Neuron (in vitro differentiated cells): Measurements from ENCODE around the gene NOXRED1.

Experiments used
- H2AFZ ChIP-seq: one replicate; pipeline ENCODE4 v1.6.1; 2013; ENCODE audit warnings: low read depth, mild to moderate bottlenecking, inconsistent platforms, low read length, moderate library complexity
- H3K27me3 ChIP-seq: one replicate; pipeline ENCODE4 v1.6.1; 2013; ENCODE audit warnings: low read length; ENCODE audit not compliant: insufficient read depth
- H3K36me3 ChIP-seq: one replicate; pipeline ENCODE4 v1.6.1; 2013; ENCODE audit warnings: low read length; ENCODE audit not compliant: insufficient read depth
- H3K4me1 ChIP-seq: one replicate; pipeline ENCODE4 v1.6.1; 2013; ENCODE audit warnings: low read length; ENCODE audit not compliant: insufficient read depth
- H3K4me3 ChIP-seq: 2 replicates; pipeline ENCODE4 v1.5.1; 2013; ENCODE audit warnings: mild to moderate bottlenecking, low read length, moderate library complexity
- H3K9me3 ChIP-seq: one replicate; pipeline ENCODE4 v1.6.1; 2013; ENCODE audit warnings: low read length

The NOXRED1 gene

DNA sequence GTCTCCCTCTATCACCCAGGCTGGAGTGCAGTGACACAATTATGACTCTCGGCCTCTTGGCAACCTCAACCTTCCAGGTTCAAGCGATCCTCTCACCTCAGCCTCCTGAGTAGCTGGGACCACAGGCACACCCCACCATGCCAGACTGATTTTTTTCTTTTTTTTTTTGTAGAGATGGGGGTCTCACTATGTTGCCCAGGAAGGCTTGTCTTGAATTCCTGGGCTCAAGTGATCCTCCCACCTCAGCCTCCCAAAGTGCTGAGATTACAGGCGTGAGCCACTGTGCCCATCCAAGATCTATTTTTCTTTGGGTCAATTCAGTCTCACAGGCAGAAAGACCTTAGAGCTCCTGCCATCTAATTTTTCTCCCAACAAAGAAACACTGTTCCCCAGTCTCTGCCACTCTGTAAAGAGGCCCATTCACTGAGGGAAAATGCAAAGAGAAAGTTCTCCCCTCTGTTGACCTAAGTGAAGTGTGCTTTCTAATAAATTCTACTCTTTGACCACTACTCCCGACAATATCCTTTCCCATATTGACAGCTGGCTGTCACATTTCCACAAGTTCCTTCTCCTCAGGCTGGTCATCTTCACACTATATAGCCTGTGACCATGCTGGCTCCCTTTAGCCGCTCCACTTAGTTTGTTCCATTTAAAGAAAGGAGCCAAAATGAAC lies 69.7 kb downstream of the NOXRED1 start:
- Histone ChIP-seq H3K4me1 (peaks cover 14% of the 10 kb centered on the region), H2AFZ (no peak overlapping the region), H3K27me3 (no peaks in the 10 kb centered on the region), H3K9me3 (no peaks in the 10 kb centered on the region), H3K36me3 (peaks cover 13% of the 10 kb centered on the region), H3K4me3 (no peak overlapping the region)

DNA sequence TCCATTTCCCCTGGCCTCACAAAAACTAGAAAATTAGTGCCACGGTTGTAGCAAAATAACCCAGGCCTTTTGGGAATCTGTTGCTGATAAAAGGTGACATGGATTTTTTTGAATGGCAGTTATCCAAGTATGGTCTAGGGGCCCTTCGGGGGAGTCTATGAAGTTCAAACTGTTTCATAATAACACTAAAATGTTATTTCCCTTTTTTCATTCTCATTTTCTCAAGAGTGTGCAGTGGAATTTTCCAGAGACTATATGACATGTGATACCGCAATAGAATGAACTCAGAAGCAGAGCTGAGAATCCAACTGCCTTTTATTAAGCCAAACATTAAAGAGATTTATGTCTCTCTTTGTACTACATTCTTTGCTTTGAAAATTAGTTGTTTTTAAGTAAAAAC lies 75.6 kb downstream of the NOXRED1 start:
- H3K9me3 ChIP-seq: no peaks in the 10 kb centered on the region
- no peaks in the 10 kb centered on the region for H3K4me1 ChIP-seq
- H3K27me3 ChIP-seq: no peaks in the 10 kb centered on the region
- H2AFZ ChIP-seq: no peak overlapping the region
- no peak overlapping the region for H3K4me3 ChIP-seq
- H3K36me3 ChIP-seq: peaks cover 26% of the 10 kb centered on the region

GRCh38 chr14:77346495-77346894 lies 76.8 kb downstream of the NOXRED1 start:
- H3K4me1 ChIP-seq: no peaks in the 10 kb centered on the region
- H3K27me3 ChIP-seq: no peaks in the 10 kb centered on the region
- H3K9me3 ChIP-seq: no peaks in the 10 kb centered on the region
- peaks cover 38% of the 10 kb centered on the region for H3K36me3 ChIP-seq
- no peak overlapping the region for H2AFZ ChIP-seq
- no peak overlapping the region for H3K4me3 ChIP-seq

DNA sequence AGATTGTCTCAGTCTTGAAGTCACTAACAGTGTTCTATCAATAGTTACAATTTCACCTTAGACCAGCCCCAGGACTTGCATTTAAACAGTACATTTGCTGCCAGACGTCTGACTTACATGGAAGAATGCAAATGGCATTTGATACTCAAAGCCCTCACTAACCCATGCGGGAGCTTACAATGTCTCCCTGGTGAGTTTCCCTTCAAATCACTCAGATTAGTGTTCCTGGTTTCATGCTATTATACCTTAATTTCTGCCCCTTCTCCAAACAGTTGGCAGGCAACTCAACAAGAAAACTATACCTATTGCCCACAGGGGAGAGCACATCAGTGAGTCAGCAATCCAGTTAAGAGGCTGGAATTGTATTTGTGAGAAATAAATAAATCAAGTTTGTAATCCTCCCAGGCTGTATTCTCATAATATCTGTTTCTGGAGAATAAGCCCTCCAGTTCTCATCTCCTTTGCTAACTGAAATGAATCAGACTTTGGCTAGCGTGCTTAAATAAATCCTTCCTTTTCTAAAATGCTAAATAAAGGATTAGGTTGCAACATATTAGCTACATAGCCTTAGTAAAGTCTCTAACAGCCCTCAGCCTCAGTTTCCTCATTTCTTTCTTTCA lies 78.8 kb downstream of the NOXRED1 start:
- Histone ChIP-seq H3K9me3 (no peaks in the 10 kb centered on the region), H3K4me3 (no peak overlapping the region)

More for the DNA sequence above, 78.8 kb downstream of the NOXRED1 start:
- Histone ChIP-seq H3K4me1 (no peaks in the 10 kb centered on the region), H2AFZ (no peak overlapping the region), H3K27me3 (no peaks in the 10 kb centered on the region), H3K36me3 (peaks cover 46% of the 10 kb centered on the region)
